Lung (tissue), 12 donors: ENCODE results near the gene NPAS3. TPM values are rescaled to one million over a fixed set of nuclear protein-coding genes. Genes with fewer than 3 reads are reported as not detected.

Experiments
- ATAC-seq: fragments of 200-7000 bp; cut with Tn5 transposase; one replicate; pipeline ENCODE4 v1.9.1; 2020; ENCODE audit warnings: moderate number of reproducible peaks; ENCODE audit not compliant: insufficient read depth, low FRiP score
- DNase-seq, 3 donors: peaks; one replicate each; pipeline ENCODE4 v3.0.0-alpha.2; 2013 to 2017
- H3K27ac ChIP-seq, 2 donors: one replicate each; pipeline ENCODE4 v1.5.1; 2013; ENCODE audit warnings: mild to moderate bottlenecking in 2 of 2, moderate library complexity in 2 of 2, control low read depth in 1 of 2, inconsistent platforms in 1 of 2, low read depth in 1 of 2, low read length in 1 of 2
- H3K27me3 ChIP-seq, 3 donors: one replicate each; pipeline ENCODE4 v1.5.1; 2013; ENCODE audit warnings: low read length in 2 of 3; ENCODE audit not compliant: control insufficient read depth in 3 of 3, insufficient read depth in 3 of 3
- H3K36me3 ChIP-seq, 4 donors: one replicate each; pipeline ENCODE4 v1.5.1; 2013; ENCODE audit warnings: low read length in 4 of 4, mild to moderate bottlenecking in 1 of 4, moderate library complexity in 1 of 4; ENCODE audit not compliant: control insufficient read depth in 4 of 4, insufficient read depth in 4 of 4
- H3K4me1 ChIP-seq, 5 donors: one replicate each; pipeline ENCODE4 v1.5.1; 2013; ENCODE audit warnings: low read length in 5 of 5, mild to moderate bottlenecking in 2 of 5, moderate library complexity in 1 of 5; ENCODE audit not compliant: control insufficient read depth in 5 of 5, insufficient read depth in 5 of 5
- H3K4me3 ChIP-seq: one replicate; pipeline ENCODE4 v1.5.1; 2013; ENCODE audit warnings: mild to moderate bottlenecking, control low read depth, moderate library complexity
- H3K9ac ChIP-seq, 2 donors: one replicate each; pipeline ENCODE4 v1.5.1; 2013; ENCODE audit warnings: low read length in 2 of 2, control low read depth in 1 of 2; ENCODE audit not compliant: insufficient read depth in 1 of 2
- H3K9me3 ChIP-seq, 4 donors: one replicate each; pipeline ENCODE4 v1.5.1; 2013; ENCODE audit warnings: low read length in 3 of 4, mild to moderate bottlenecking in 1 of 4, moderate library complexity in 1 of 4; ENCODE audit not compliant: control insufficient read depth in 4 of 4, insufficient read depth in 3 of 4
- CTCF ChIP-seq: IDR thresholded peaks from 2 replicates; pipeline ENCODE4 v1.5.1; 2012; ENCODE audit warnings: mild to moderate bottlenecking; ENCODE audit errors: control extremely low read depth, extremely low read depth
- WGBS, 2 donors: extraction: QIAGEN DNeasy Blood & Tissue Kit; methylation state at CpG; one replicate each; pipeline ENCODE4 v1.1.7; 2013; 5-methylcytosine and 5-hydroxymethylcytosine counted together
- polyA plus RNA-seq, 2 donors: library from polyadenylated mRNA; stranded (reverse); fragments of 200-250 nt; gene quantifications; one replicate each; pipeline ENCODE4 v1.2.1, GENCODE V29; 2013
- total RNA-seq, 2 donors: library from RNA; depleted of rRNA in 1 of 2; stranded (reverse); fragments of >200 nt in 1 of 2; gene quantifications; one replicate each; pipeline ENCODE4 v1.2.1, GENCODE V29; 2014 to 2021
- donor health status: control.
- donor health status: control.
- donor health status: Bipolar disorder and iron deficiency.
- donor health status: healthy.
- donor health status: DM: yes; HTN: yes; CAD: no.

The NPAS3 gene
- total and polyA plus RNA-seq, 4 donors = 0.13 to 0.48 (median 0.33) TPM

- H3K27me3 ChIP-seq = peaks cover 0 to 2% (median 0%) of the 10 kb centered on the region in 3 donors
- TF ChIP-seq CTCF = no peak
- H3K4me3 ChIP-seq = no peak overlapping the region
- no peaks in the 10 kb centered on the region for H3K36me3 ChIP-seq
- H3K4me1 ChIP-seq = peaks cover 0 to 2% (median 0%) of the 10 kb centered on the region in 5 donors
- WGBS, 2 donors = 70 to 83% methylated on average over 11 of the region's 11 CpGs
- no peak overlapping the region for H3K9ac ChIP-seq
- no peak overlapping the region for H3K27ac ChIP-seq
- no peaks in the 10 kb centered on the region for H3K9me3 ChIP-seq
- no peak for ATAC-seq
- DNase-seq = no peak
Observed at GRCh38 chr14:33774723-33775470, 836.2 kb downstream of the NPAS3 start.

- Histone ChIP-seq H3K27ac (no peak overlapping the region), H3K36me3 (no peaks in the 10 kb centered on the region), H3K9me3 (no peaks in the 10 kb centered on the region), H3K9ac (no peak overlapping the region), H3K27me3 (peaks cover 0 to 2% (median 0%) of the 10 kb centered on the region in 3 donors), H3K4me3 (no peak overlapping the region), H3K4me1 (peaks cover 0 to 17% (median 5%) of the 10 kb centered on the region in 5 donors)
- WGBS, 2 donors = 96 to 97% methylated on average over 6 of the region's 6 CpGs
- no peak for TF ChIP-seq CTCF
- DNase-seq (no peak), ATAC-seq (no peak)
Observed at GRCh38 chr14:33776871-33777270, 838.2 kb downstream of the NPAS3 start.

GRCh38 chr14:33777681-33778080 is 839.0 kb downstream of the NPAS3 start:
- no peak overlapping the region for H3K9ac ChIP-seq
- ATAC-seq = no peak
- DNase-seq = no peak
- no peak for TF ChIP-seq CTCF
- no peak overlapping the region for H3K27ac ChIP-seq
- no peaks in the 10 kb centered on the region for H3K9me3 ChIP-seq
- H3K4me3 ChIP-seq = no peak overlapping the region
- WGBS, 2 donors = 91 to 92% methylated on average over 7 of the region's 7 CpGs
- peaks cover 0 to 17% (median 5%) of the 10 kb centered on the region in 5 donors for H3K4me1 ChIP-seq
- H3K36me3 ChIP-seq = no peaks in the 10 kb centered on the region
- H3K27me3 ChIP-seq = peaks cover 0 to 3% (median 2%) of the 10 kb centered on the region in 3 donors

- Histone ChIP-seq H3K27me3 (peaks cover 0 to 3% (median 0%) of the 10 kb centered on the region in 3 donors), H3K9ac (no peak overlapping the region), H3K4me1 (peaks cover 0 to 17% (median 5%) of the 10 kb centered on the region in 5 donors), H3K9me3 (no peaks in the 10 kb centered on the region), H3K4me3 (no peak overlapping the region), H3K27ac (no peak overlapping the region), H3K36me3 (no peaks in the 10 kb centered on the region)
- TF ChIP-seq CTCF = no peak
- ATAC-seq (no peak), DNase-seq (peak in 2 of 3 donors; percentile 39 to 61)
- WGBS, 2 donors = 71 to 80% methylated on average over 4 of the region's 4 CpGs
Observed at GRCh38 chr14:33780035-33780434, 841.4 kb downstream of the NPAS3 start.
